ENCODE data around the gene DGLUCY.

DNA sequence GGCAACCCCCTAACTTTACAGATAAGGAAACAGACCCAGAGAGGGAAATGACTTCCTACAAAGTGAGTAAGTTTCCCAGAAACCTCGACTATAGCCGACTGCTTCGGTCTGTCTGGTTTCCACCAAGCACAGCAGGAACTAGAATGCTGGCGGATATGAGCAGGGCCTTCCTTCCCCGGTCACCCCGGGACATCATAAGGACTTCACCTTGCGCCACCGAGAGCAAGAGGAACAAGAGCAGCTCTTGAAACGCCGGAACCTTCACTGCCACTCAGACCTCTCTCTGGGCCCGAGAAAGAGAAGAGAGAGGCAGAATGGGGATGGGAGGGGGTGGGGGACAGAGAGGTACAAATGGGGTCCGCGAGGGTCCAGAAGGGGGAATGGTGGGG, 160.0 kb downstream of the DGLUCY start:
- TF ChIP-seq, protein P1, sequence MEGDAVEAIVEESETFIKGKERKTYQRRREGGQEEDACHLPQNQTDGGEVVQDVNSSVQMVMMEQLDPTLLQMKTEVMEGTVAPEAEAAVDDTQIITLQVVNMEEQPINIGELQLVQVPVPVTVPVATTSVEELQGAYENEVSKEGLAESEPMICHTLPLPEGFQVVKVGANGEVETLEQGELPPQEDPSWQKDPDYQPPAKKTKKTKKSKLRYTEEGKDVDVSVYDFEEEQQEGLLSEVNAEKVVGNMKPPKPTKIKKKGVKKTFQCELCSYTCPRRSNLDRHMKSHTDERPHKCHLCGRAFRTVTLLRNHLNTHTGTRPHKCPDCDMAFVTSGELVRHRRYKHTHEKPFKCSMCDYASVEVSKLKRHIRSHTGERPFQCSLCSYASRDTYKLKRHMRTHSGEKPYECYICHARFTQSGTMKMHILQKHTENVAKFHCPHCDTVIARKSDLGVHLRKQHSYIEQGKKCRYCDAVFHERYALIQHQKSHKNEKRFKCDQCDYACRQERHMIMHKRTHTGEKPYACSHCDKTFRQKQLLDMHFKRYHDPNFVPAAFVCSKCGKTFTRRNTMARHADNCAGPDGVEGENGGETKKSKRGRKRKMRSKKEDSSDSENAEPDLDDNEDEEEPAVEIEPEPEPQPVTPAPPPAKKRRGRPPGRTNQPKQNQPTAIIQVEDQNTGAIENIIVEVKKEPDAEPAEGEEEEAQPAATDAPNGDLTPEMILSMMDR (IDR thresholded peaks at IDR 0.05; ENCODE audit: insufficient read depth, low read depth, low read length): no peak
- no peak for TF ChIP-seq EZH2 (IDR thresholded peaks at IDR 0.05; ENCODE audit: insufficient read depth, low read length)
